DND-41 (cell line): ENCODE data around the gene WWC1.

ENCODE experiments used
- CTCF ChIP-seq: IDR thresholded peaks from 2 replicates; pipeline ENCODE4 v1.5.1; 2012; ENCODE audit warnings: borderline replicate concordance, low read length, moderate library complexity, mild to moderate bottlenecking; ENCODE audit not compliant: poor library complexity, severe bottlenecking; ENCODE audit errors: extremely low read depth
- EZH2 ChIP-seq: IDR thresholded peaks from 3 replicates; pipeline ENCODE4 v1.6.1; 2012; ENCODE audit warnings: borderline replicate concordance, low read depth, mild to moderate bottlenecking, moderate library complexity, low read length, inconsistent platforms; ENCODE audit not compliant: severe bottlenecking

GRCh38 chr5:168360521-168361285 lies 69.3 kb downstream of the WWC1 start:
- TF ChIP-seq CTCF (no peak), EZH2 (no peak)
